HepG2 (cell line): ENCODE measurements around the gene BCO2. TPM values are rescaled to one million over a fixed set of nuclear protein-coding genes. Genes with fewer than 3 reads are reported as not detected.

Experiments used
- ATAC-seq: fragments of 200-7000 bp; cut with Tn5 transposase; 3 replicates; pipeline ENCODE4 v1.9.1; 2020; ENCODE audit warnings: mild to moderate bottlenecking, moderate library complexity
- BruUV-seq: library from RNA; stranded (reverse); fragments of 400-500 nt; replicated peaks from 2 replicates; lab custom pipeline; 2021; lab: Mats Ljungman, UMichigan
- CTCF ChIA-PET: fragments of 300-600 bp; formaldehyde crosslinking; extraction: SDS; loops from one replicate; lab custom pipeline; 2021; ENCODE audit warnings: low total read pairs, inconsistent platforms, low intra/inter-chr PET ratio; lab: Yijun Ruan, JAX
- POLR2A ChIA-PET: fragments of 350-600 bp; sonication (Branson Sonifier 250); formaldehyde crosslinking; loops from one replicate; lab custom pipeline; 2020; ENCODE audit warnings: antibody characterized with exemption, inconsistent platforms; lab: Yijun Ruan, JAX
- DNase-seq: peaks from one replicate; pipeline ENCODE4 v3.0.0-alpha.2; 2015; ENCODE audit warnings: low spot score
- FAIRE-seq: peaks from 3 replicates; lab custom pipeline; 2011; peaks lifted over from hg19 to GRCh38; lab: Jason Lieb, UNC
- H2AFZ ChIP-seq: one replicate; pipeline ENCODE4 v1.6.1; 2011; ENCODE audit warnings: low read length, inconsistent platforms
- H3K27ac ChIP-seq: fragments of 300-600 bp; 3 replicates; pipeline ENCODE4 v1.8.0; 2011; ENCODE audit warnings: mixed run types, mild to moderate bottlenecking, mixed read lengths, low read length, inconsistent platforms; ENCODE audit not compliant: insufficient read depth; ENCODE audit errors: extremely low read length
- H3K27me3 ChIP-seq, 2 experiments: fragments of 200-600 bp in 1 of 2; 2 replicates in 1 of 2; 3 replicates in 1 of 2; pipeline versions ENCODE4 v1.6.0 to v1.8.0; 2011; ENCODE audit warnings: low read length in 2 of 2, mild to moderate bottlenecking in 2 of 2, moderate library complexity in 2 of 2, inconsistent platforms in 1 of 2; ENCODE audit not compliant: insufficient read depth in 2 of 2, control insufficient read depth in 1 of 2
- H3K36me3 ChIP-seq, 2 experiments: fragments of 200-600 bp in 1 of 2; replicated peaks in 1 of 2; 2 replicates in 1 of 2; 3 replicates in 1 of 2; pipeline versions ENCODE4 v1.5.1 to v1.8.0; 2011; ENCODE audit warnings: low read length in 2 of 2, inconsistent platforms in 1 of 2; ENCODE audit not compliant: insufficient read depth in 2 of 2, control insufficient read depth in 1 of 2
- H3K4me1 ChIP-seq: 2 replicates; pipeline ENCODE4 v1.5.1; 2012; ENCODE audit warnings: low read length, inconsistent platforms; ENCODE audit not compliant: insufficient read depth
- H3K4me2 ChIP-seq: 2 replicates; pipeline ENCODE4 v1.6.0; 2011; ENCODE audit warnings: low read depth, low read length, inconsistent platforms
- H3K4me3 ChIP-seq, 3 experiments: fragments of 200-600 bp in 1 of 3; sonication (generic), shearing (Covaris generic) in 1 of 3; replicated peaks in 1 of 3; 2 replicates each; pipeline ENCODE4 v1.5.1; 2011 to 2016; ENCODE audit warnings: low read length in 3 of 3, inconsistent platforms in 2 of 3, low read depth in 2 of 3, mild to moderate bottlenecking in 2 of 3, control low read depth in 1 of 3, mixed read lengths in 1 of 3; ENCODE audit not compliant: insufficient read depth in 1 of 3
- H3K79me2 ChIP-seq: one replicate; pipeline ENCODE4 v1.6.1; 2011; ENCODE audit warnings: low read length, inconsistent platforms; ENCODE audit not compliant: insufficient read depth
- H3K9ac ChIP-seq: 2 replicates; pipeline ENCODE4 v1.6.0; 2011; ENCODE audit warnings: mild to moderate bottlenecking, low read depth, low read length, inconsistent platforms; ENCODE audit not compliant: insufficient read depth
- H3K9me3 ChIP-seq: 2 replicates; pipeline ENCODE4 v1.5.1; 2012; ENCODE audit warnings: mild to moderate bottlenecking, low read length
- H4K20me1 ChIP-seq: 2 replicates; pipeline ENCODE4 v1.6.0; 2011; ENCODE audit warnings: inconsistent platforms, mild to moderate bottlenecking, low read length, moderate library complexity; ENCODE audit not compliant: insufficient read depth
- BRCA1 ChIP-seq: sonication (generic); formaldehyde crosslinking; IDR thresholded peaks from 2 replicates; pipeline ENCODE4 v1.4.0; 2020; ENCODE audit warnings: missing genetic modification reagents
- FIP1L1 ChIP-seq: fragments of 200-400 bp; formaldehyde crosslinking; IDR thresholded peaks from 2 replicates; pipeline ENCODE4 v1.6.1; 2018; ENCODE audit warnings: low read depth, mild to moderate bottlenecking, low read length, moderate library complexity, borderline replicate concordance; ENCODE audit not compliant: insufficient read depth
- MZF1 ChIP-seq: sonication (generic); formaldehyde crosslinking; IDR thresholded peaks from 2 replicates; pipeline ENCODE4 v1.8.1; 2023; ENCODE audit warnings: mild to moderate bottlenecking, missing genetic modification reagents, borderline replicate concordance
- PAX8 ChIP-seq: sonication (generic); formaldehyde crosslinking; IDR thresholded peaks from 2 replicates; pipeline ENCODE4 v1.8.0; 2022; ENCODE audit warnings: mild to moderate bottlenecking, missing genetic modification reagents, borderline replicate concordance
- POGZ ChIP-seq: sonication (generic); formaldehyde crosslinking; IDR thresholded peaks from 2 replicates; pipeline ENCODE4 v1.4.0; 2020; ENCODE audit warnings: mild to moderate bottlenecking, missing genetic modification reagents
- SAFB2 ChIP-seq: sonication (generic); formaldehyde crosslinking; IDR thresholded peaks from 2 replicates; pipeline ENCODE4 v1.5.1; 2020; ENCODE audit warnings: missing genetic modification reagents, low read depth, mild to moderate bottlenecking, borderline replicate concordance
- ZNF263 ChIP-seq: sonication (generic); formaldehyde crosslinking; IDR thresholded peaks from 2 replicates; pipeline ENCODE4 v1.4.0; 2020; ENCODE audit warnings: missing genetic modification reagents
- ZNF782 ChIP-seq: sonication (generic); formaldehyde crosslinking; IDR thresholded peaks from 2 replicates; pipeline ENCODE4 v1.4.0; 2020; ENCODE audit warnings: missing genetic modification reagents, mild to moderate bottlenecking, borderline replicate concordance
- WGBS: methylation state at CpG from one replicate; pipeline ENCODE4 v1.1.6; 2017; ENCODE audit warnings: low lambda C conversion rate; 5-methylcytosine and 5-hydroxymethylcytosine counted together
- in situ Hi-C: cut with HindIII; loops from 2 replicates; pipeline ENCODE4 v1.10.0; 2017; ENCODE audit warnings: low pct_unique_long_range_greater_than_20kb; ENCODE audit not compliant: extremely low pct_ligation_motif_present
- intact Hi-C: fragments of 100-400 bp; cut with micrococcal nuclease; formaldehyde crosslinking; loops from one replicate; pipeline ENCODE4 v1.10.0; 2022; ENCODE audit not compliant: unreplicated experiment
- polyA plus RNA-seq, 8 experiments: library from polyadenylated mRNA; depleted of rRNA in 3 of 8; stranded (reverse) in 7 of 8; unstranded in 1 of 8; fragments of >200 nt; fragmentation: Illumina TruSeq in 4 of 8; extraction: Trizol in 4 of 8; gene quantifications; 2 replicates each; pipeline versions ENCODE4 v1.2.1 to v1.2.3, GENCODE V29; 2011 to 2016; ENCODE audit warnings: low read depth in 4 of 8, missing spikeins in 1 of 8, mixed read lengths in 1 of 8; ENCODE audit not compliant: insufficient read depth in 1 of 8
- total RNA-seq, 5 experiments: library from RNA; depleted of rRNA; stranded (reverse); fragments of >200 nt; fragmentation: Illumina TruSeq; extraction: Trizol; gene quantifications; 2 replicates each; pipeline ENCODE4 v1.2.3, GENCODE V29; 2016; ENCODE audit warnings: low read depth in 1 of 5
- TF ChIP-seq, protein P1 (sequence below): sonication (generic); formaldehyde crosslinking; IDR thresholded peaks from 2 replicates; pipeline ENCODE4 v1.5.0; 2020; ENCODE audit warnings: mild to moderate bottlenecking, missing genetic modification reagents
- TF ChIP-seq, protein P2 (sequence below): sonication (generic); formaldehyde crosslinking; IDR thresholded peaks from 2 replicates; pipeline ENCODE4 v1.4.0; 2020; ENCODE audit warnings: mild to moderate bottlenecking, missing genetic modification reagents
- TF ChIP-seq, protein P3 (sequence below): sonication (generic); formaldehyde crosslinking; IDR thresholded peaks from 2 replicates; pipeline ENCODE4 v1.8.0; 2022; ENCODE audit warnings: low read depth, missing genetic modification reagents

The BCO2 gene
- total and polyA plus RNA-seq, 2 of the 13 experiments (the other 11 are each of a cell fraction or from before 2014, with no cell fraction given), result 0.38 to 0.58 TPM

DNA sequence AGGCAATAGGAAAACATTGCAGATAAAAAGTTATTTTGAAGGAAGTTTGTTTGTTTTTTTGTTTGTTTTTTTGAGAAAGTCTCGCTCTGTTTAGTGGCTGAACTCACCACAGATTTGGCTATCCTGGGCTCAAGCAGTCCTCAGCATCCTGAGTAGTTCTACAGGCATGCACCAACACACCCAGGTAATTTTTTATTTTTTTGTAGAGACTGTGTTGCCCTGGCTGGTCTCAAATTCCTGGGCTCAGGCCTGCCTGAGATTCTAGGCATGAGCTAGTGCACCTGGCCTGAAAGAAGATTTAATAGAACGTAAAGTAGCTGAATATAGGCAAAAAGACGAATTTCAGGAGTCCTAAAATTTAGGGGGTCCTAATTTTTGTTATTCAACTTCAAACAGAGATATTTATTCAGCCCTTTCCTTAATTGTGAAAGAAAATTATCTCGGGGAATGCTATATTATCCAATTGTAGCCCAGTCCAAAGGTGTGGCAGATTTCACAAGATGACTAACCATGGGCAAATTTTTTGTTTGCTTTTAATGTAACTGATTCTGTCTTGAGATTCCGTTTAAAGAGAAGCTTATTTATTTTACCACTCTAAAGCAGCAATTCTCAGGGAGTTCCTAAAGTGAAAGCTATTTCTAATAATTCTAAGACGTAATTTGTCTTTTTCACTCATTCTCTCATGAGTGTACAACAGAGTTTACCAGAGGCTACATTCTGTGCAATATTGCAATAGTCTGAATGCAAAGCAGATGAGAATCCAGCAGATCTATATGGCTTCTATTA, 12.4 kb upstream of the BCO2 start:
- ChIA-PET POLR2A (no interaction called here), CTCF (no interaction called here)
- no peak for TF ChIP-seq PAX8 (CRISPR knock-in tag)
- no peak for TF ChIP-seq ZNF263 (CRISPR knock-in tag)
- no peak for TF ChIP-seq FIP1L1
- TF ChIP-seq BRCA1 (CRISPR knock-in tag), result no peak
- TF ChIP-seq, protein P1, sequence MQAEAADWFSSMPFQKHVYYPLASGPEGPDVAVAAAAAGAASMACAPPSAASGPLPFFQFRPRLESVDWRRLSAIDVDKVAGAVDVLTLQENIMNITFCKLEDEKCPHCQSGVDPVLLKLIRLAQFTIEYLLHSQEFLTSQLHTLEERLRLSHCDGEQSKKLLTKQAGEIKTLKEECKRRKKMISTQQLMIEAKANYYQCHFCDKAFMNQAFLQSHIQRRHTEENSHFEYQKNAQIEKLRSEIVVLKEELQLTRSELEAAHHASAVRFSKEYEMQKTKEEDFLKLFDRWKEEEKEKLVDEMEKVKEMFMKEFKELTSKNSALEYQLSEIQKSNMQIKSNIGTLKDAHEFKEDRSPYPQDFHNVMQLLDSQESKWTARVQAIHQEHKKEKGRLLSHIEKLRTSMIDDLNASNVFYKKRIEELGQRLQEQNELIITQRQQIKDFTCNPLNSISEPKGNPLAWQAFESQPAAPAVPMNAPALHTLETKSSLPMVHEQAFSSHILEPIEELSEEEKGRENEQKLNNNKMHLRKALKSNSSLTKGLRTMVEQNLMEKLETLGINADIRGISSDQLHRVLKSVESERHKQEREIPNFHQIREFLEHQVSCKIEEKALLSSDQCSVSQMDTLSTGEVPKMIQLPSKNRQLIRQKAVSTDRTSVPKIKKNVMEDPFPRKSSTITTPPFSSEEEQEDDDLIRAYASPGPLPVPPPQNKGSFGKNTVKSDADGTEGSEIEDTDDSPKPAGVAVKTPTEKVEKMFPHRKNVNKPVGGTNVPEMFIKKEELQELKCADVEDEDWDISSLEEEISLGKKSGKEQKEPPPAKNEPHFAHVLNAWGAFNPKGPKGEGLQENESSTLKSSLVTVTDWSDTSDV (CRISPR knock-in tag), result no peak
- TF ChIP-seq, protein P2, sequence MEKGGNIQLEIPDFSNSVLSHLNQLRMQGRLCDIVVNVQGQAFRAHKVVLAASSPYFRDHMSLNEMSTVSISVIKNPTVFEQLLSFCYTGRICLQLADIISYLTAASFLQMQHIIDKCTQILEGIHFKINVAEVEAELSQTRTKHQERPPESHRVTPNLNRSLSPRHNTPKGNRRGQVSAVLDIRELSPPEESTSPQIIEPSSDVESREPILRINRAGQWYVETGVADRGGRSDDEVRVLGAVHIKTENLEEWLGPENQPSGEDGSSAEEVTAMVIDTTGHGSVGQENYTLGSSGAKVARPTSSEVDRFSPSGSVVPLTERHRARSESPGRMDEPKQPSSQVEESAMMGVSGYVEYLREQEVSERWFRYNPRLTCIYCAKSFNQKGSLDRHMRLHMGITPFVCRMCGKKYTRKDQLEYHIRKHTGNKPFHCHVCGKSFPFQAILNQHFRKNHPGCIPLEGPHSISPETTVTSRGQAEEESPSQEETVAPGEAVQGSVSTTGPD (CRISPR knock-in tag), result no peak
- TF ChIP-seq, protein P3, sequence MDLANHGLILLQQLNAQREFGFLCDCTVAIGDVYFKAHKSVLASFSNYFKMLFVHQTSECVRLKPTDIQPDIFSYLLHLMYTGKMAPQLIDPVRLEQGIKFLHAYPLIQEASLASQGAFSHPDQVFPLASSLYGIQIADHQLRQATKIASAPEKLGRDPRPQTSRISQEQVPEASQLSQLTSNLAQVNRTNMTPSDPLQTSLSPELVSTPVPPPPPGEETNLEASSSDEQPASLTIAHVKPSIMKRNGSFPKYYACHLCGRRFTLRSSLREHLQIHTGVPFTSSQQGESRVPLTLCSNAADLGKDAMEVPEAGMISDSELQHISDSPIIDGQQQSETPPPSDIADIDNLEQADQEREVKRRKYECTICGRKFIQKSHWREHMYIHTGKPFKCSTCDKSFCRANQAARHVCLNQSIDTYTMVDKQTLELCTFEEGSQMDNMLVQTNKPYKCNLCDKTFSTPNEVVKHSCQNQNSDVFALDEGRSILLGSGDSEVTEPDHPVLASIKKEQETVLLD (CRISPR knock-in tag), result no peak
- no peak for TF ChIP-seq MZF1 (CRISPR knock-in tag)
- no peak for TF ChIP-seq ZNF782 (CRISPR knock-in tag)
- no peak for TF ChIP-seq POGZ
- TF ChIP-seq SAFB2 (CRISPR knock-in tag), result no peak
- DNase-seq (peak; percentile 21), FAIRE-seq (no peak), ATAC-seq (peak; percentile 67)
- H3K9me3 ChIP-seq, result no peaks in the 10 kb centered on the region
- no peaks in the 10 kb centered on the region for H4K20me1 ChIP-seq
- peak overlapping the region; percentile 43 for H3K4me2 ChIP-seq
- H3K4me1 ChIP-seq, result peaks cover 55% of the 10 kb centered on the region
- BruUV-seq, result no TSS peak
- no peaks in the 10 kb centered on the region for H3K79me2 ChIP-seq
- in situ Hi-C loops, result no loop called here
- no peak overlapping the region for H3K9ac ChIP-seq
- H2AFZ ChIP-seq, result no peak overlapping the region
- no peaks in the 10 kb centered on the region for H3K36me3 ChIP-seq
- no peak overlapping the region for H3K27ac ChIP-seq
- WGBS, result 19% methylated on average over 6 of the region's 6 CpGs
- H3K4me3 ChIP-seq, result peak overlapping the region in 2 of 3 experiments; percentile 15; a peak in 2 of 6 replicates
- no peaks in the 10 kb centered on the region for H3K27me3 ChIP-seq
- intact Hi-C loops, result no loop called here
